GM18861 (cell line): ENCODE measurements around the gene MCIDAS.

ENCODE experiments used
- ATAC-seq: cut with Tn5 transposase; IDR thresholded peaks from one replicate; pipeline ENCODE4 v1.9.1; 2021; ENCODE audit not compliant: unreplicated experiment

Gene MCIDAS

GRCh38 chr5:55222985-55223811 lies 3.9 kb downstream of the MCIDAS start:
- no peak for ATAC-seq

- no peak for ATAC-seq
Measured at GRCh38 chr5:55222092-55222984, 4.8 kb downstream of the MCIDAS start.

- ATAC-seq = no peak
Measured at GRCh38 chr5:55220433-55221185, 6.5 kb downstream of the MCIDAS start.

GRCh38 chr5:55219770-55220169 lies 7.3 kb downstream of the MCIDAS start:
- no peak for ATAC-seq

- no peak for ATAC-seq
Measured at GRCh38 chr5:55218967-55219366, 8.1 kb downstream of the MCIDAS start.

- no peak for ATAC-seq
Measured at GRCh38 chr5:55211184-55211874, 15.8 kb downstream of the MCIDAS start.

GRCh38 chr5:55205001-55205400 lies 22.1 kb downstream of the MCIDAS start:
- ATAC-seq = no peak

GRCh38 chr5:55191165-55191564 lies 36.0 kb downstream of the MCIDAS start:
- no peak for ATAC-seq

- no peak for ATAC-seq
Measured at GRCh38 chr5:55188656-55189540, 38.2 kb downstream of the MCIDAS start.

GRCh38 chr5:55187370-55187769 lies 39.7 kb downstream of the MCIDAS start:
- no peak for ATAC-seq

GRCh38 chr5:55180016-55180415 lies 47.1 kb downstream of the MCIDAS start:
- no peak for ATAC-seq

- ATAC-seq = no peak
Measured at GRCh38 chr5:55177078-55177477, 50.0 kb downstream of the MCIDAS start.

GRCh38 chr5:55176176-55176818 lies 50.8 kb downstream of the MCIDAS start:
- no peak for ATAC-seq

- no peak for ATAC-seq
Measured at GRCh38 chr5:55175781-55176175, 51.3 kb downstream of the MCIDAS start.

GRCh38 chr5:55173687-55174230 lies 53.4 kb downstream of the MCIDAS start:
- no peak for ATAC-seq

- ATAC-seq = peak; percentile 81
Measured at GRCh38 chr5:55172937-55173686, 54.0 kb downstream of the MCIDAS start, which contains the start of gene CDC20B. CDC20B (minus strand) TSS chr5:55173177; CDS start chr5:55173000, 177 bp downstream.

GRCh38 chr5:55172051-55172899 lies 54.8 kb downstream of the MCIDAS start:
- ATAC-seq = peak; percentile 60
